ENCODE results near the gene CCBE1. TPM values are rescaled to one million over a fixed set of nuclear protein-coding genes. Genes with fewer than 3 reads are reported as not detected.

CCBE1 gene
- total and polyA plus RNA-seq, 2 donors (not counting 1 experiment from before 2014, with no cell fraction given) = 122 TPM

- peaks cover 10% of the 10 kb centered on the region for H3K4me1 ChIP-seq (ENCODE audit: control insufficient read depth, extremely low read depth, insufficient read depth, low read length)
- H3K36me3 ChIP-seq (ENCODE audit: control insufficient read depth, insufficient read depth, low read length) = peaks cover 2% of the 10 kb centered on the region
- H3K4me3 ChIP-seq (replicated peaks in 1 of 4; ENCODE audit: control extremely low read depth in 1 of 4, insufficient read depth in 1 of 4, low read depth in 3 of 4, low read length in 4 of 4) = no peak overlapping the region
- H3K9me3 ChIP-seq (ENCODE audit: control insufficient read depth, insufficient read depth, low read depth, low read length) = no peaks in the 10 kb centered on the region
- H3K4me2 ChIP-seq (ENCODE audit: extremely low read depth, insufficient read depth, low read length) = no peak overlapping the region
- H3K9ac ChIP-seq (ENCODE audit: insufficient read depth, low read length) = no peak overlapping the region
- no peak for DNase-seq (ENCODE audit: low read depth in 2 of 2)
- no peak for TF ChIP-seq CTCF (conservative IDR thresholded peaks at IDR 0.05 in 1 of 2, IDR thresholded peaks at IDR 0.05 in 1 of 2; ENCODE audit: low read depth in 1 of 2, low read length in 2 of 2)
- no peak for TF ChIP-seq EZH2 (IDR thresholded peaks at IDR 0.05; ENCODE audit: low read length, missing control alignments)
- H3K27ac ChIP-seq (ENCODE audit: insufficient read depth, low read length) = no peak overlapping the region
- no peak overlapping the region for H2AFZ ChIP-seq (ENCODE audit: low read length)
- H3K27me3 ChIP-seq (ENCODE audit: control insufficient read depth, insufficient read depth, low read length) = no peaks in the 10 kb centered on the region
- H3K79me2 ChIP-seq (ENCODE audit: control insufficient read depth, insufficient read depth, low read length) = peaks cover 63% of the 10 kb centered on the region
- H4K20me1 ChIP-seq (ENCODE audit: control insufficient read depth, extremely low read depth, insufficient read depth, low read length) = no peaks in the 10 kb centered on the region
Measured at GRCh38 chr18:59559528-59559927, 137.7 kb downstream of the CCBE1 start.

GRCh38 chr18:59555995-59556659 is 141.1 kb downstream of the CCBE1 start:
- no peaks in the 10 kb centered on the region for H4K20me1 ChIP-seq (ENCODE audit: control insufficient read depth, extremely low read depth, insufficient read depth, low read length)
- TF ChIP-seq CTCF (conservative IDR thresholded peaks at IDR 0.05 in 1 of 2, IDR thresholded peaks at IDR 0.05 in 1 of 2; ENCODE audit: low read depth in 1 of 2, low read length in 2 of 2) (no peak), EZH2 (IDR thresholded peaks at IDR 0.05; ENCODE audit: low read length, missing control alignments) (no peak)
- no peak overlapping the region for H3K4me3 ChIP-seq (replicated peaks in 1 of 4; ENCODE audit: control extremely low read depth in 1 of 4, insufficient read depth in 1 of 4, low read depth in 3 of 4, low read length in 4 of 4)
- peaks cover 10% of the 10 kb centered on the region for H3K4me1 ChIP-seq (ENCODE audit: control insufficient read depth, extremely low read depth, insufficient read depth, low read length)
- H3K79me2 ChIP-seq (ENCODE audit: control insufficient read depth, insufficient read depth, low read length) = peaks cover 59% of the 10 kb centered on the region
- peak; percentile 64 to 67 for DNase-seq (ENCODE audit: low read depth in 2 of 2)
- H3K9ac ChIP-seq (ENCODE audit: insufficient read depth, low read length) = no peak overlapping the region
- H3K27ac ChIP-seq (ENCODE audit: insufficient read depth, low read length) = no peak overlapping the region
- H3K27me3 ChIP-seq (ENCODE audit: control insufficient read depth, insufficient read depth, low read length) = no peaks in the 10 kb centered on the region
- H3K36me3 ChIP-seq (ENCODE audit: control insufficient read depth, insufficient read depth, low read length) = peaks cover 2% of the 10 kb centered on the region
- H3K4me2 ChIP-seq (ENCODE audit: extremely low read depth, insufficient read depth, low read length) = no peak overlapping the region
- no peaks in the 10 kb centered on the region for H3K9me3 ChIP-seq (ENCODE audit: control insufficient read depth, insufficient read depth, low read depth, low read length)
- H2AFZ ChIP-seq (ENCODE audit: low read length) = no peak overlapping the region

- no peak for TF ChIP-seq CTCF (conservative IDR thresholded peaks at IDR 0.05 in 1 of 2, IDR thresholded peaks at IDR 0.05 in 1 of 2; ENCODE audit: low read depth in 1 of 2, low read length in 2 of 2)
- no peak for TF ChIP-seq EZH2 (IDR thresholded peaks at IDR 0.05; ENCODE audit: low read length, missing control alignments)
- Histone ChIP-seq H3K4me2 (ENCODE audit: extremely low read depth, insufficient read depth, low read length) (no peak overlapping the region), H3K27me3 (ENCODE audit: control insufficient read depth, insufficient read depth, low read length) (no peaks in the 10 kb centered on the region), H3K4me3 (replicated peaks in 1 of 4; ENCODE audit: control extremely low read depth in 1 of 4, insufficient read depth in 1 of 4, low read depth in 3 of 4, low read length in 4 of 4) (no peak overlapping the region), H3K9ac (ENCODE audit: insufficient read depth, low read length) (no peak overlapping the region), H3K4me1 (ENCODE audit: control insufficient read depth, extremely low read depth, insufficient read depth, low read length) (peaks cover 11% of the 10 kb centered on the region), H2AFZ (ENCODE audit: low read length) (no peak overlapping the region), H4K20me1 (ENCODE audit: control insufficient read depth, extremely low read depth, insufficient read depth, low read length) (no peaks in the 10 kb centered on the region), H3K79me2 (ENCODE audit: control insufficient read depth, insufficient read depth, low read length) (peaks cover 58% of the 10 kb centered on the region), H3K9me3 (ENCODE audit: control insufficient read depth, insufficient read depth, low read depth, low read length) (no peaks in the 10 kb centered on the region), H3K36me3 (ENCODE audit: control insufficient read depth, insufficient read depth, low read length) (peaks cover 2% of the 10 kb centered on the region), H3K27ac (ENCODE audit: insufficient read depth, low read length) (no peak overlapping the region)
- no peak for DNase-seq (ENCODE audit: low read depth in 2 of 2)
Measured at GRCh38 chr18:59554796-59555335, 142.4 kb downstream of the CCBE1 start.
